Liver (tissue), 9 donors: ENCODE data around the gene ANKFN1. TPM values are rescaled to one million over a fixed set of nuclear protein-coding genes. Genes with fewer than 3 reads are reported as not detected.

ENCODE experiments used
- DNase-seq: peaks from one replicate; pipeline ENCODE4 v3.0.0-alpha.2; 2017; ENCODE audit warnings: low spot score
- H3K27ac ChIP-seq, 2 donors: one replicate each; pipeline ENCODE4 v1.7.0; 2013; ENCODE audit warnings: inconsistent platforms in 2 of 2, low read length in 2 of 2, control low read depth in 1 of 2, low read depth in 1 of 2, mild to moderate bottlenecking in 1 of 2
- H3K27me3 ChIP-seq, 4 donors: one replicate each; pipeline versions ENCODE4 v1.6.1 to v1.7.0; 2013; ENCODE audit warnings: low read length in 3 of 4, inconsistent platforms in 1 of 4, mild to moderate bottlenecking in 1 of 4, moderate library complexity in 1 of 4; ENCODE audit not compliant: control insufficient read depth in 4 of 4, insufficient read depth in 4 of 4
- H3K36me3 ChIP-seq, 4 donors: one replicate each; pipeline versions ENCODE4 v1.6.1 to v1.7.0; 2013; ENCODE audit warnings: low read length in 3 of 4, mild to moderate bottlenecking in 3 of 4, low read depth in 1 of 4, moderate library complexity in 1 of 4; ENCODE audit not compliant: control insufficient read depth in 4 of 4, insufficient read depth in 3 of 4
- H3K4me1 ChIP-seq, 4 donors: one replicate each; pipeline versions ENCODE4 v1.6.1 to v1.7.0; 2013; ENCODE audit warnings: low read length in 3 of 4, mild to moderate bottlenecking in 3 of 4, moderate library complexity in 1 of 4; ENCODE audit not compliant: control insufficient read depth in 4 of 4, insufficient read depth in 4 of 4
- H3K4me3 ChIP-seq, 3 donors: one replicate each; pipeline versions ENCODE4 v1.6.1 to v1.7.0; 2013; ENCODE audit warnings: low read length in 3 of 3, control low read depth in 1 of 3, low read depth in 1 of 3, mild to moderate bottlenecking in 1 of 3
- H3K9ac ChIP-seq, 2 donors: one replicate each; pipeline ENCODE4 v1.7.0; 2013; ENCODE audit warnings: low read length in 2 of 2, mild to moderate bottlenecking in 2 of 2, moderate library complexity in 2 of 2, control low read depth in 1 of 2, low read depth in 1 of 2
- H3K9me3 ChIP-seq, 4 donors: one replicate each; pipeline versions ENCODE4 v1.6.1 to v1.7.0; 2013; ENCODE audit warnings: low read length in 3 of 4; ENCODE audit not compliant: control insufficient read depth in 4 of 4
- EGR1 ChIP-seq, 2 donors: IDR thresholded peaks; 2 replicates each; pipeline ENCODE4 v1.6.1; 2016 to 2018; ENCODE audit warnings: antibody characterized with exemption in 2 of 2, low read depth in 2 of 2
- FOXA1 ChIP-seq: IDR thresholded peaks from 2 replicates; pipeline ENCODE4 v1.6.1; 2016; ENCODE audit warnings: antibody characterized with exemption
- FOXA2 ChIP-seq: IDR thresholded peaks from 2 replicates; pipeline ENCODE4 v1.6.1; 2016; ENCODE audit warnings: antibody characterized with exemption
- GABPA ChIP-seq, 2 donors: IDR thresholded peaks in 1 of 2; conservative IDR thresholded peaks in 1 of 2; 2 replicates each; pipeline ENCODE4 v1.6.1; 2016; ENCODE audit warnings: antibody characterized with exemption in 2 of 2, mild to moderate bottlenecking in 1 of 2, moderate library complexity in 1 of 2
- HNF4A ChIP-seq, 2 donors: conservative IDR thresholded peaks; 2 replicates each; pipeline ENCODE4 v1.6.1; 2016; ENCODE audit warnings: antibody characterized with exemption in 2 of 2, mild to moderate bottlenecking in 2 of 2
- HNF4G ChIP-seq: IDR thresholded peaks from 2 replicates; pipeline ENCODE4 v1.6.1; 2016; ENCODE audit warnings: antibody characterized with exemption
- JUND ChIP-seq, 2 donors: IDR thresholded peaks; 2 replicates each; pipeline ENCODE4 v1.6.1; 2016; ENCODE audit warnings: antibody characterized with exemption in 2 of 2
- NR2F2 ChIP-seq: IDR thresholded peaks from 2 replicates; pipeline ENCODE4 v1.6.1; 2016; ENCODE audit warnings: antibody characterized with exemption
- RAD21 ChIP-seq, 2 donors: IDR thresholded peaks; 2 replicates each; pipeline ENCODE4 v1.6.1; 2016; ENCODE audit warnings: antibody characterized with exemption in 2 of 2, mild to moderate bottlenecking in 2 of 2
- REST ChIP-seq: IDR thresholded peaks from 2 replicates; pipeline ENCODE4 v1.6.1; 2016; ENCODE audit warnings: antibody characterized with exemption, mild to moderate bottlenecking
- RXRA ChIP-seq, 2 donors: IDR thresholded peaks; 2 replicates each; pipeline ENCODE4 v1.6.1; 2017 to 2018; ENCODE audit warnings: antibody characterized with exemption in 2 of 2, mild to moderate bottlenecking in 1 of 2
- SP1 ChIP-seq: IDR thresholded peaks from 2 replicates; pipeline ENCODE4 v1.6.1; 2018; ENCODE audit warnings: antibody characterized with exemption, mild to moderate bottlenecking
- TAF1 ChIP-seq: conservative IDR thresholded peaks from 2 replicates; pipeline ENCODE4 v1.6.1; 2016; ENCODE audit warnings: antibody characterized with exemption, mild to moderate bottlenecking
- YY1 ChIP-seq: IDR thresholded peaks from 2 replicates; pipeline ENCODE4 v1.6.1; 2016; ENCODE audit warnings: antibody characterized with exemption, mild to moderate bottlenecking
- ZBTB33 ChIP-seq: IDR thresholded peaks from 2 replicates; pipeline ENCODE4 v1.6.1; 2016; ENCODE audit warnings: antibody characterized with exemption
- WGBS: extraction: QIAGEN DNeasy Blood & Tissue Kit; methylation state at CpG from one replicate; pipeline ENCODE4 v1.1.7; 2013; 5-methylcytosine and 5-hydroxymethylcytosine counted together
- polyA plus RNA-seq, 2 donors: library from polyadenylated mRNA; stranded (reverse) in 1 of 2; unstranded in 1 of 2; fragments of 200-250 nt in 1 of 2; fragments of >200 nt in 1 of 2; fragmentation: Nextera tagmentation in 1 of 2; extraction: Ambion mirVana in 1 of 2; gene quantifications; one replicate each; pipeline versions ENCODE4 v1.2.1 to v1.2.3, GENCODE V29; 2013 to 2015
- total RNA-seq, 2 donors: library from RNA; depleted of rRNA; stranded (reverse); fragments of >200 nt; gene quantifications; one replicate each; pipeline ENCODE4 v1.2.3, GENCODE V29; 2014
- TF ChIP-seq, protein P1 (sequence below): IDR thresholded peaks from 2 replicates; pipeline ENCODE4 v1.6.1; 2016; ENCODE audit warnings: antibody characterized with exemption
- TF ChIP-seq, protein P2 (sequence below): fragments of 150-350 bp; IDR thresholded peaks from 2 replicates; pipeline ENCODE4 v1.5.1; 2017; ENCODE audit warnings: improper control_type of control experiment, low read depth, low read length; ENCODE audit not compliant: missing input control
- TF ChIP-seq, protein P3 (sequence below): IDR thresholded peaks from 2 replicates; pipeline ENCODE4 v1.6.1; 2016; ENCODE audit warnings: antibody characterized with exemption
- donor health status: healthy.
- donor health status: healthy.
- donor health status: healthy.
- donor health status: healthy.
- donor health status: healthy.

Gene ANKFN1
- total and polyA plus RNA-seq, 4 donors = not detected

GRCh38 chr17:56158344-56158743, 5.1 kb downstream of the ANKFN1 start:
- WGBS = 87% methylated on average over 1 of the region's 1 CpG
- no peaks in the 10 kb centered on the region for H3K9me3 ChIP-seq
- H3K4me3 ChIP-seq = no peak overlapping the region
- no peak for DNase-seq
- no peaks in the 10 kb centered on the region for H3K36me3 ChIP-seq
- no peak overlapping the region for H3K9ac ChIP-seq
- no peak overlapping the region for H3K27ac ChIP-seq
- H3K27me3 ChIP-seq = no peaks in the 10 kb centered on the region
- H3K4me1 ChIP-seq = no peaks in the 10 kb centered on the region
- no peak for TF ChIP-seq JUND (IDR thresholded peaks at IDR 0.05)
- no peak for TF ChIP-seq RAD21 (IDR thresholded peaks at IDR 0.05)
- TF ChIP-seq NR2F2 = no peak
- TF ChIP-seq HNF4A (conservative IDR thresholded peaks at IDR 0.05) = no peak
- TF ChIP-seq, protein P1, sequence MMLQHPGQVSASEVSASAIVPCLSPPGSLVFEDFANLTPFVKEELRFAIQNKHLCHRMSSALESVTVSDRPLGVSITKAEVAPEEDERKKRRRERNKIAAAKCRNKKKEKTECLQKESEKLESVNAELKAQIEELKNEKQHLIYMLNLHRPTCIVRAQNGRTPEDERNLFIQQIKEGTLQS = no peak
- no peak for TF ChIP-seq RXRA (IDR thresholded peaks at IDR 0.05)
- no peak for TF ChIP-seq GABPA (IDR thresholded peaks at IDR 0.05 in 1 of 2, conservative IDR thresholded peaks at IDR 0.05 in 1 of 2)
- TF ChIP-seq SP1 = no peak
- TF ChIP-seq, protein P2, sequence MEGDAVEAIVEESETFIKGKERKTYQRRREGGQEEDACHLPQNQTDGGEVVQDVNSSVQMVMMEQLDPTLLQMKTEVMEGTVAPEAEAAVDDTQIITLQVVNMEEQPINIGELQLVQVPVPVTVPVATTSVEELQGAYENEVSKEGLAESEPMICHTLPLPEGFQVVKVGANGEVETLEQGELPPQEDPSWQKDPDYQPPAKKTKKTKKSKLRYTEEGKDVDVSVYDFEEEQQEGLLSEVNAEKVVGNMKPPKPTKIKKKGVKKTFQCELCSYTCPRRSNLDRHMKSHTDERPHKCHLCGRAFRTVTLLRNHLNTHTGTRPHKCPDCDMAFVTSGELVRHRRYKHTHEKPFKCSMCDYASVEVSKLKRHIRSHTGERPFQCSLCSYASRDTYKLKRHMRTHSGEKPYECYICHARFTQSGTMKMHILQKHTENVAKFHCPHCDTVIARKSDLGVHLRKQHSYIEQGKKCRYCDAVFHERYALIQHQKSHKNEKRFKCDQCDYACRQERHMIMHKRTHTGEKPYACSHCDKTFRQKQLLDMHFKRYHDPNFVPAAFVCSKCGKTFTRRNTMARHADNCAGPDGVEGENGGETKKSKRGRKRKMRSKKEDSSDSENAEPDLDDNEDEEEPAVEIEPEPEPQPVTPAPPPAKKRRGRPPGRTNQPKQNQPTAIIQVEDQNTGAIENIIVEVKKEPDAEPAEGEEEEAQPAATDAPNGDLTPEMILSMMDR = no peak
- TF ChIP-seq REST = no peak
- no peak for TF ChIP-seq HNF4G
- no peak for TF ChIP-seq TAF1
- TF ChIP-seq ZBTB33 = no peak
- no peak for TF ChIP-seq FOXA2
- no peak for TF ChIP-seq YY1
- no peak for TF ChIP-seq EGR1 (IDR thresholded peaks at IDR 0.05; ENCODE audit: low read depth in 2 of 2)
- TF ChIP-seq FOXA1 = no peak
- TF ChIP-seq, protein P3, sequence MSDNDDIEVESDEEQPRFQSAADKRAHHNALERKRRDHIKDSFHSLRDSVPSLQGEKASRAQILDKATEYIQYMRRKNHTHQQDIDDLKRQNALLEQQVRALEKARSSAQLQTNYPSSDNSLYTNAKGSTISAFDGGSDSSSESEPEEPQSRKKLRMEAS = no peak
